ENCODE measurements around the gene WWOX. TPM values are rescaled to one million over a fixed set of nuclear protein-coding genes. Genes with fewer than 3 reads are reported as not detected.

The WWOX gene
- total and polyA plus RNA-seq, 2 of the 8 experiments (the other 6 are each of a cell fraction or from before 2014, with no cell fraction given), result 5.4 to 16.7 TPM

- Histone ChIP-seq H3K23ac (ENCODE audit: insufficient read length) (no peak overlapping the region), H3K79me1 (ENCODE audit: low read depth, low read length) (no peaks in the 10 kb centered on the region), H3K18ac (ENCODE audit: extremely low read depth, low read length) (no peak overlapping the region), H3K36me3 (ENCODE audit: control insufficient read depth in 2 of 4, insufficient read depth in 4 of 4, low read length in 3 of 4) (no peaks in the 10 kb centered on the region), H3K27me3 (replicated peaks in 1 of 4; ENCODE audit: control insufficient read depth in 3 of 4, extremely low read depth in 1 of 4, insufficient read depth in 3 of 4, low read length in 3 of 4) (no peaks in the 10 kb centered on the region), H3K56ac (replicated peaks; ENCODE audit: insufficient read length, low read depth, low read length) (no peak overlapping the region), H2BK15ac (ENCODE audit: low read length) (no peak overlapping the region), H3K14ac (ENCODE audit: insufficient read length) (no peak overlapping the region), H3K4me2 (ENCODE audit: insufficient read depth in 1 of 2, low read depth in 2 of 2, low read length in 2 of 2) (no peak overlapping the region), H2BK5ac (ENCODE audit: low read depth, low read length) (no peak overlapping the region), H2AFZ (ENCODE audit: low read length) (no peak overlapping the region), H4K5ac (ENCODE audit: insufficient read length, low read depth, low read length) (no peak overlapping the region), H2BK12ac (ENCODE audit: low read depth, low read length) (no peak overlapping the region), H3K79me2 (ENCODE audit: control insufficient read depth in 1 of 2, insufficient read depth in 2 of 2, low read length in 2 of 2) (no peaks in the 10 kb centered on the region), H3K23me2 (ENCODE audit: low read depth, low read length) (no peaks in the 10 kb centered on the region), H3K4me3 (ENCODE audit: extremely low read depth in 1 of 4, insufficient read depth in 2 of 4, low read depth in 3 of 4, low read length in 4 of 4) (no peak overlapping the region), H3K4ac (replicated peaks; ENCODE audit: insufficient read length, low read depth, low read length) (no peak overlapping the region), H3K4me1 (replicated peaks in 1 of 4; ENCODE audit: control insufficient read depth in 3 of 4, insufficient read depth in 4 of 4, low read length in 3 of 4) (peaks cover 0 to 4% (median 0%) of the 10 kb centered on the region in 4 experiments; a peak in 2 of 7 replicates), H4K91ac (replicated peaks; ENCODE audit: insufficient read length, low read length) (no peak overlapping the region), H4K8ac (ENCODE audit: extremely low read depth, insufficient read depth, low read length) (no peak overlapping the region), H2AK5ac (ENCODE audit: low read depth, low read length) (no peak overlapping the region), H3K9me3 (ENCODE audit: insufficient read depth in 2 of 2, low read depth in 1 of 2, low read length in 1 of 2) (0 out of 4 replicates have a peak, but pooled peaks cover 0 to 2% of the 10 kb centered on the region in 2 experiments), H4K20me1 (replicated peaks in 1 of 2; ENCODE audit: control insufficient read depth in 1 of 2, insufficient read depth in 2 of 2, low read length in 2 of 2) (no peaks in the 10 kb centered on the region), H3K27ac (ENCODE audit: low read depth, low read length) (no peak overlapping the region), H2BK20ac (ENCODE audit: low read length) (no peak overlapping the region), H2BK120ac (replicated peaks; ENCODE audit: low read depth, low read length) (no peak overlapping the region), H3K9ac (replicated peaks in 1 of 4; ENCODE audit: extremely low read depth in 1 of 4, low read depth in 3 of 4, low read length in 3 of 4) (no peak overlapping the region)
- POLR2A ChIA-PET (ENCODE audit: partially characterized antibody), result no interaction called here
- TF ChIP-seq SIX5 (IDR thresholded peaks at IDR 0.05; ENCODE audit: low read depth, low read length), result no peak
- no peak for TF ChIP-seq MAFK (IDR thresholded peaks at IDR 0.05; ENCODE audit: low read depth, low read length)
- TF ChIP-seq EP300 (IDR thresholded peaks at IDR 0.05; ENCODE audit: borderline replicate concordance in 1 of 2, low read depth in 2 of 2, low read length in 2 of 2), result no peak
- TF ChIP-seq MAX (IDR thresholded peaks at IDR 0.05), result no peak
- no peak for TF ChIP-seq BCL11A (IDR thresholded peaks at IDR 0.05; ENCODE audit: low read depth in 2 of 2, low read length in 2 of 2)
- TF ChIP-seq CHD2 (IDR thresholded peaks at IDR 0.05; ENCODE audit: low read length), result no peak
- TF ChIP-seq SIRT6 (IDR thresholded peaks at IDR 0.05; ENCODE audit: low read length), result no peak
- no peak for TF ChIP-seq YY1 (IDR thresholded peaks at IDR 0.05; ENCODE audit: low read depth, low read length)
- TF ChIP-seq GABPA (IDR thresholded peaks at IDR 0.05; ENCODE audit: borderline replicate concordance, insufficient read depth, low read length), result no peak
- no peak for TF ChIP-seq HDAC6 (IDR thresholded peaks at IDR 0.05; ENCODE audit: low read depth, low read length)
- TF ChIP-seq SP2 (IDR thresholded peaks at IDR 0.05; ENCODE audit: low read length), result no peak
- TF ChIP-seq POU5F1 (IDR thresholded peaks at IDR 0.05; ENCODE audit: low read depth, low read length), result no peak
- no peak for TF ChIP-seq NRF1 (IDR thresholded peaks at IDR 0.05; ENCODE audit: low read depth, low read length)
- no peak for TF ChIP-seq TAF1 (IDR thresholded peaks at IDR 0.05; ENCODE audit: low read depth, low read length)
- no peak for TF ChIP-seq SP4 (IDR thresholded peaks at IDR 0.05; ENCODE audit: low read length)
- no peak for TF ChIP-seq RXRA (IDR thresholded peaks at IDR 0.05; ENCODE audit: insufficient read depth, low read depth, low read length)
- no peak for DNase-seq (ENCODE audit: low read depth in 1 of 2, low spot score in 2 of 2)
- CTCF ChIA-PET (ENCODE audit: partially characterized antibody), result interaction anchor here (0.9 to 1.6 kb wide), 2 partner anchors 15 to 20 kb away, joined by 3 to 5 read pairs; no protein-coding TSS in a partner anchor
- WGBS, 2 experiments (ENCODE audit: extremely low coverage in 1 of 2, insufficient coverage in 1 of 2, insufficient read length in 1 of 2, insufficient replicate concordance in 2 of 2, low coverage in 1 of 2, low lambda C conversion rate in 2 of 2, missing lambda C conversion rate in 1 of 2), result 92% methylated on average over 6 of the region's 6 CpGs; no CpG with 5 or more reads in 1 of the 2 experiments
- FAIRE-seq, result no peak
Observed at GRCh38 chr16:79005096-79005495, 905.6 kb downstream of the WWOX start.

Data from H1 (cell line).